ENCODE measurements around the gene RAPGEF2.
"Not testable (repeated sequence)": the region's sequence is repeated elsewhere in the genome, so short reads cannot be mapped to it uniquely, and the experiment has no call there.

The RAPGEF2 gene

GRCh38 chr4:159283696-159284095 lies 180.8 kb downstream of the RAPGEF2 start:
- no peak for DNase-seq

GRCh38 chr4:159284113-159284512 lies 181.2 kb downstream of the RAPGEF2 start:
- no peak for DNase-seq

GRCh38 chr4:159284733-159285132 lies 181.9 kb downstream of the RAPGEF2 start:
- DNase-seq: no peak

- DNase-seq: no peak
These were observed 184.9 kb downstream of the RAPGEF2 start for GRCh38 chr4:159287767-159288166.

- DNase-seq: no peak
These were observed 186.8 kb downstream of the RAPGEF2 start for GRCh38 chr4:159289682-159290081.

- DNase-seq: no peak
These were observed 187.6 kb downstream of the RAPGEF2 start for GRCh38 chr4:159290321-159291030.

GRCh38 chr4:159291176-159291575 lies 188.3 kb downstream of the RAPGEF2 start:
- DNase-seq: no peak

GRCh38 chr4:159292137-159292896 lies 189.4 kb downstream of the RAPGEF2 start:
- DNase-seq: no peak

- no peak for DNase-seq
These were observed 191.1 kb downstream of the RAPGEF2 start for GRCh38 chr4:159293811-159294515.

- no peak for DNase-seq
These were observed 193.2 kb downstream of the RAPGEF2 start for GRCh38 chr4:159296061-159296460.

GRCh38 chr4:159297091-159297490 lies 194.2 kb downstream of the RAPGEF2 start:
- DNase-seq: no peak

GRCh38 chr4:159298502-159298901 lies 195.6 kb downstream of the RAPGEF2 start:
- DNase-seq: no peak

- DNase-seq: no peak
These were observed 200.6 kb downstream of the RAPGEF2 start for GRCh38 chr4:159303435-159303834.

GRCh38 chr4:159305129-159305528 lies 202.2 kb downstream of the RAPGEF2 start:
- DNase-seq: peak in 1 of 2 experiments; percentile 19

- DNase-seq: no peak
These were observed 205.1 kb downstream of the RAPGEF2 start for GRCh38 chr4:159307929-159308328.

- DNase-seq: no peak
These were observed 205.9 kb downstream of the RAPGEF2 start for GRCh38 chr4:159308566-159309340.

GRCh38 chr4:159312236-159312635 lies 209.4 kb downstream of the RAPGEF2 start:
- no peak for DNase-seq

- not testable (repeated sequence) for DNase-seq
These were observed 213.0 kb downstream of the RAPGEF2 start for GRCh38 chr4:159315879-159316278.

- DNase-seq: no peak
These were observed 214.3 kb downstream of the RAPGEF2 start for GRCh38 chr4:159317203-159317602.

- DNase-seq: no peak
These were observed 216.1 kb downstream of the RAPGEF2 start for GRCh38 chr4:159319027-159319426.

- DNase-seq: no peak
These were observed 223.6 kb downstream of the RAPGEF2 start for GRCh38 chr4:159326480-159326879.

GRCh38 chr4:159328766-159329165 lies 225.9 kb downstream of the RAPGEF2 start:
- no peak for DNase-seq

- DNase-seq: no peak
These were observed 231.6 kb downstream of the RAPGEF2 start for GRCh38 chr4:159334461-159334860.

Measured in NCI-H524 (cell line).